Measurements from ENCODE around the gene CACNA1C. TPM values are rescaled to one million over a fixed set of nuclear protein-coding genes. Genes with fewer than 3 reads are reported as not detected.
"Not testable (repeated sequence)": the region's sequence is repeated elsewhere in the genome, so short reads cannot be mapped to it uniquely, and the experiment has no call there.

The CACNA1C gene
- total RNA-seq, 1 donor from 2014 or later, result 102 TPM

DNA sequence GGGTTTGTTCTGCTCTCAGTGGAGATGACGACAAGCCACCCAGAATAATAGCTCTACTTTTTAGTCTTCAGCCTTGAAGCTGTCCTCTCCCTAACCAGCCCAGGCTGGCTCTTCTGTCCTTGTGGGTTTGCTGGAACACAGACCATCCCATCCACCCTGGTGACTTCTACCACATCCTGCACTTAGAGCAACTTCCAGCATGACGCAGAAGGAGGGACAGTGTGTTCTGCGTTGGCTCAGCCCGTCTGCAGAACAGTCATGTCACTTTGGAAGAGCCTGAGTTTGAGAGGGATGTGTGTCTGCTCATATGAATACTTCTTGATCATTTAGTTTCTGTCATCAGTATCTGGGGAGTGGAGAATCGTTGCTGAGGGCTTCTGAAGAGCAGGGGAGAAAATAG lies 198.0 kb downstream of the CACNA1C start:
- H3K27ac ChIP-seq, result no peak overlapping the region

DNA sequence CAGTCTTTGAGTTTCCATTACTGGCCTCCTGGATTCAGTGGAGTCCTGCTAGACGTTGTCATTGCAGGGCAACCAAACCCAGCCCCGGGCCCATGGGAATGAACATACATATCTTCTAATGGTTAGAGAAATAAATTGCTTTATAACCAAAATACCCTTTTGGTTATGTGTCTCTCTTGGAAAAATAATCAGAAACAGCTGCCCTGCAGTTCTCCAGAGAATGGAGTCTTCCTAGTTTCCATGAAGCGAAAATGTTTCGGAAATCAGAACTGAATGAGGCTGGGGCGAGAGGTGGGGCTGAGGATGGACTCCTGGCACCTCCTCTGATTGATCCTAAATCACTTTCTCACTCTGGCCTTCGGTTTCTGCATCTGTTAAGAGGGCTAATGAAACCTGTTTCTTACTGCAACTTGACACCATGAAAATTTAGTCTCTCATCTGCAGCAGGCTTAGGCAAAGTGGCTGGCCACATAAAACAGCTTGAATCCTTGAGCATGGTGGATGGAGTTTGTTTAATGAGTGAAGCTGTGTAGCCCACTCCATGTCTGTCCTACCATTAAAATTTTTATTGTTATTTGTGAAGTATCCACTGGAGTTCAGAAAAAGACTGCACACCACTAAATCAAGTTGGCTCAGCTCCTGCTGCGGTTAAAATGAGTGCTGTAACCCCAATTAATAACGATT lies 198.9 kb downstream of the CACNA1C start:
- H3K27ac ChIP-seq, result no peak overlapping the region
- intact Hi-C loops (cut with DNase I), result no loop called here
- DNase-seq (ENCODE audit: low spot score in 2 of 2), result no peak
- no peaks in the 10 kb centered on the region for H3K27me3 ChIP-seq
- TF ChIP-seq, protein P1, sequence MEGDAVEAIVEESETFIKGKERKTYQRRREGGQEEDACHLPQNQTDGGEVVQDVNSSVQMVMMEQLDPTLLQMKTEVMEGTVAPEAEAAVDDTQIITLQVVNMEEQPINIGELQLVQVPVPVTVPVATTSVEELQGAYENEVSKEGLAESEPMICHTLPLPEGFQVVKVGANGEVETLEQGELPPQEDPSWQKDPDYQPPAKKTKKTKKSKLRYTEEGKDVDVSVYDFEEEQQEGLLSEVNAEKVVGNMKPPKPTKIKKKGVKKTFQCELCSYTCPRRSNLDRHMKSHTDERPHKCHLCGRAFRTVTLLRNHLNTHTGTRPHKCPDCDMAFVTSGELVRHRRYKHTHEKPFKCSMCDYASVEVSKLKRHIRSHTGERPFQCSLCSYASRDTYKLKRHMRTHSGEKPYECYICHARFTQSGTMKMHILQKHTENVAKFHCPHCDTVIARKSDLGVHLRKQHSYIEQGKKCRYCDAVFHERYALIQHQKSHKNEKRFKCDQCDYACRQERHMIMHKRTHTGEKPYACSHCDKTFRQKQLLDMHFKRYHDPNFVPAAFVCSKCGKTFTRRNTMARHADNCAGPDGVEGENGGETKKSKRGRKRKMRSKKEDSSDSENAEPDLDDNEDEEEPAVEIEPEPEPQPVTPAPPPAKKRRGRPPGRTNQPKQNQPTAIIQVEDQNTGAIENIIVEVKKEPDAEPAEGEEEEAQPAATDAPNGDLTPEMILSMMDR (IDR thresholded peaks at IDR 0.05), result no peak
- H3K9me3 ChIP-seq, result no peaks in the 10 kb centered on the region
- no peaks in the 10 kb centered on the region for H3K4me1 ChIP-seq
- H3K4me3 ChIP-seq, result no peak overlapping the region
- no peaks in the 10 kb centered on the region for H3K36me3 ChIP-seq

More for the DNA sequence above, 198.0 kb downstream of the CACNA1C start:
- Histone ChIP-seq H3K4me1 (no peaks in the 10 kb centered on the region), H3K27me3 (no peaks in the 10 kb centered on the region), H3K9me3 (no peaks in the 10 kb centered on the region), H3K36me3 (no peaks in the 10 kb centered on the region), H3K4me3 (no peak overlapping the region)
- TF ChIP-seq, protein P1 (IDR thresholded peaks at IDR 0.05), result no peak
- DNase-seq (ENCODE audit: low spot score in 2 of 2), result no peak
- intact Hi-C loops (cut with DNase I), result no loop called here

DNA sequence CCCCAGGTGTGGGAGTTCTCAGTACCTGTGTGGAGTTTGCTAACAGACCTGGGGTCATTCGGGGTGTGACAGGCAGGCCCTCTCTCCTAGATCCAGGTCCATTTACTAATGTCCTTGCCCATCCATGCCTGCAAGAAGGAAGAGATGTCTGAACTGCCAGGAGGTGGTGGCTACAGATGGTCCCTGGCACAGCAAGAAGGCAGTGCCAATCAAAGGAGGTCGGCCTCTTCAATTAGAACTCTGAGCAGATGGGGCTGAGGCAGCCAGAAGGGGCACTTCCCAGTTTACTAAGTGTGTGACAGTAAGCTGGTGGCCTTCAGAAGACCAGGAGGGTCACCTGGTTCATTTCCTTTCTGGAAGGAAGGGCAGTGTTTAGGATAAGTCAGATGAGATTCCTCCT lies 202.5 kb downstream of the CACNA1C start:
- no peak overlapping the region for H3K27ac ChIP-seq
- H3K27me3 ChIP-seq, result no peaks in the 10 kb centered on the region
- H3K4me1 ChIP-seq, result peaks cover 0 to 16% of the 10 kb centered on the region in 2 donors
- intact Hi-C loops (cut with DNase I), result loop anchor here (5.0 kb wide), 1 partner anchor 43 kb away; no protein-coding TSS in a partner anchor
- DNase-seq (ENCODE audit: low spot score in 2 of 2), result no peak
- H3K4me3 ChIP-seq, result no peak overlapping the region
- H3K36me3 ChIP-seq, result no peaks in the 10 kb centered on the region
- H3K9me3 ChIP-seq, result no peaks in the 10 kb centered on the region
- TF ChIP-seq, protein P1 (IDR thresholded peaks at IDR 0.05), result no peak

DNA sequence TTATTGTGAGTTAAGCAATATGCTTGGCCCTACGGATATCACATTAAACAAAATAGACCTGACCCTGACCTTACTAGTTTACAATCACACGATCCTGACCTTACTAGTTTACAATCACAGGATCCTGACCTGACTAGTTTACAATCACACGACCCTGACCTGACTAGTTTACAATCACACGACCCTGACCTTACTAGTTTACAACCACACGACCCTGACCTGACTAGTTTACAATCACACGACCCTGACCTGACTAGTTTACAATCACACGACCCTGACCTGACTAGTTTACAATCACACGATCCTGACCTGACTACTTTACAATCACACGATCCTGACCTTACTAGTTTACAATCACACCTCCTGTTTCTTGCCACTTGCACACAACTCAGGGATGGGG lies 202.9 kb downstream of the CACNA1C start:
- H3K27ac ChIP-seq, H3K4me3 ChIP-seq, H3K9me3 ChIP-seq, H3K27me3 ChIP-seq, H3K36me3 ChIP-seq: not testable (repeated sequence)
- peak in 1 of 2 donors; percentile 70 for DNase-seq (ENCODE audit: low spot score in 2 of 2)
- peaks cover 0 to 17% of the 10 kb centered on the region in 2 donors for H3K4me1 ChIP-seq
- intact Hi-C loops (cut with DNase I), result loop anchor here (5.0 kb wide), 1 partner anchor 43 kb away; no protein-coding TSS in a partner anchor

DNA sequence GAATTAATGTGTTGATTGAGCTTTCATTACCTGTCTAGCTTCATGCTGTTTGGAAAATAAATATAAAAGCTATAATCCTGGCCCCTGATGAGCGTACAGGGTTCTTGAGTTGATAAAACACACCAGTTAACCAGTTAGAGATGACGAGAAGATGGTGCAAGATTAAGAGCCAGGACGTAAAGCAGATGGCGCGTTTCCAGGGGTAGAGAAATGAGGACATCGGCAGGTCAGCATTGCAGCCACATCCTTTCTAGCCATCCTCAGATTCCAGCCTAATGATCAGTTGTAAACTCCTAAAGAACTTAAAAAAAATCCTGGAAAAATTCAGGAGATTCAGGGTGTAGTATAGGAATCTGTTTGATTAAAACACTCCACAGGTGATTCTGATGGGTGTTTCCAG lies 203.7 kb downstream of the CACNA1C start:
- no peaks in the 10 kb centered on the region for H3K36me3 ChIP-seq
- no peaks in the 10 kb centered on the region for H3K27me3 ChIP-seq
- no peak overlapping the region for H3K4me3 ChIP-seq
- no peaks in the 10 kb centered on the region for H3K9me3 ChIP-seq
- DNase-seq (ENCODE audit: low spot score in 2 of 2), result no peak
- intact Hi-C loops (cut with DNase I), result loop anchor here (5.0 kb wide), 1 partner anchor 44 kb away; no protein-coding TSS in a partner anchor
- TF ChIP-seq, protein P1 (IDR thresholded peaks at IDR 0.05), result no peak
- no peak overlapping the region for H3K27ac ChIP-seq
- peaks cover 0 to 19% of the 10 kb centered on the region in 2 donors for H3K4me1 ChIP-seq

DNA sequence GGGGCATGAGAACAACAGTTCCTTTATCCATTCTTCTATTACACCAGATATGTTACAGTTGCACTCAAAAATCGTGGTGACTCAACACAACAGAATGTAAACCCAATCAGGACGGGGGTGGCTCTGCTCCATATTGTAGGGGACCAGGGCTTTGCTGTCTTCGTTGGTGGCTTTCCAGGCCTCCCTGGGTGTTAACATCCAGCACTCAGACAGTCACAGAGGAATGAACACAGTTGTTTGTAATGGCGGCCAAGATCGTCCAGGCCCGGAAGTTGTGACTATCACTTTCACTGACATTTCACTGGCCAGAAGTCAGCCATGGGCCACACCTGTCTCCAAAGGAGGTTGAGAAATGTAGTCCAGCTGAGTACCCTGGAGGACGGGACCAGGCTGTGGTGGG lies 204.1 kb downstream of the CACNA1C start:
- TF ChIP-seq, protein P1 (IDR thresholded peaks at IDR 0.05), result no peak
- no peak for DNase-seq (ENCODE audit: low spot score in 2 of 2)
- H3K27me3 ChIP-seq, result no peaks in the 10 kb centered on the region
- intact Hi-C loops (cut with DNase I), result loop anchor here (5.0 kb wide), 1 partner anchor 45 kb away; no protein-coding TSS in a partner anchor
- no peaks in the 10 kb centered on the region for H3K9me3 ChIP-seq
- no peak overlapping the region for H3K4me3 ChIP-seq
- no peak overlapping the region for H3K27ac ChIP-seq
- no peaks in the 10 kb centered on the region for H3K36me3 ChIP-seq
- H3K4me1 ChIP-seq, result peaks cover 0 to 23% of the 10 kb centered on the region in 2 donors
